A204.1 (cell line): ENCODE results near the gene SPEG.

Source experiments
- FAIRE-seq: peaks from 2 replicates; lab custom pipeline; 2012; peaks lifted over from hg19 to GRCh38; lab: Jason Lieb, UNC

The SPEG gene

DNA sequence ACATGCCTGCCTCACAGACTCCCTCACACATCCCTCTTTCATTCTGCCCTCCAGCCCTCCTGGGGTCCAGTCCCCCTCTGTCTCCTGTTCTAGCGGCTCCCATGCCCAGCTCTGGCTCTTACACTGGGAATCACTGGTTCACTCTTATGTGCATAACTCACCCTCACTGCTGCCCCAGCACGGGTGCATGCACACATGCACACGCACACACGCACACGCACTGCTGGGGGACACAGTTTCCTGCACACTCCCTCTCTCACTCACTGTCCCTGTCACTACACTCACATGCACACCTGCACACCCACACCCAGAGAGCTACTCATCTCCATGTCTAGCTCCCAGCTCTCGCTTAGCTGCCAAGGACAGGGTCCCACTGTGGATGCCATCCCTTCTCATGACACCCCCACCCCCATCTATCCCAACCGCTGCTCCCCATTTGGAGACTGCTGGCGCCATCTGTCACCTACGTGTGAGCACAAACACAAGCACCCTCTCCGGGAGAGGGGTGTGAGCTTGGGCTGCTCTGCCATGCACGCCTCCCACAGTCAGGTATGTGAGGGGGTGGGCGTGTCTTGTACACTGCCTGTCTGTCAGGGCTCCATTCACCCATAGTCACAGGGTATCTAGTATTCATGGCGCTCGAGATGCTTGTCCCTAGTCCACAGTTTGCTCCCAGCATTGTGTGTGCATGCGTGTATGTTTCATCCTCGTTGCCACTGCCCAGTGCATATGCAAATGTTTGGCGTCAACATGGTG is 81.4 kb downstream of the SPEG start:
- FAIRE-seq = no peak

DNA sequence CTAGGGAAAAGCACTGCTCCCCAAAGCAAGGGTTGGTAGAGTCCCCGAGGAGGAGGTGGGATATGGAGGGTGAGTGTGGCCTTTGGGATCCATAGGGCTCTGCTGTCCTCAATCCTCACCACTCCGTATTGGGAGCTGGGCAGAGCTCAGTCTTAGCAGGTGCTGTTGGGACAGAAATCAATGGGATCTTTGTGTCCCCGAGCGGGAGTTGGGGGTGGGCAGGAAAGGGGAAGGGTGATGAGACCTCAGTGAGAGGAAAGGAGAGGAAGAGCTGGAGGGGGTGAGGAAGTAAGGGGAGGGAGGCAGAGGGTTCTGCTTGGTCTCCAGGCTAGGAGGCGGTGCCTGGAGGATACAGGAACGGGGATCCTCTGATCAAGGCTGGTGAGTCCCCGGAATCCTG is 82.2 kb downstream of the SPEG start:
- FAIRE-seq = no peak

DNA sequence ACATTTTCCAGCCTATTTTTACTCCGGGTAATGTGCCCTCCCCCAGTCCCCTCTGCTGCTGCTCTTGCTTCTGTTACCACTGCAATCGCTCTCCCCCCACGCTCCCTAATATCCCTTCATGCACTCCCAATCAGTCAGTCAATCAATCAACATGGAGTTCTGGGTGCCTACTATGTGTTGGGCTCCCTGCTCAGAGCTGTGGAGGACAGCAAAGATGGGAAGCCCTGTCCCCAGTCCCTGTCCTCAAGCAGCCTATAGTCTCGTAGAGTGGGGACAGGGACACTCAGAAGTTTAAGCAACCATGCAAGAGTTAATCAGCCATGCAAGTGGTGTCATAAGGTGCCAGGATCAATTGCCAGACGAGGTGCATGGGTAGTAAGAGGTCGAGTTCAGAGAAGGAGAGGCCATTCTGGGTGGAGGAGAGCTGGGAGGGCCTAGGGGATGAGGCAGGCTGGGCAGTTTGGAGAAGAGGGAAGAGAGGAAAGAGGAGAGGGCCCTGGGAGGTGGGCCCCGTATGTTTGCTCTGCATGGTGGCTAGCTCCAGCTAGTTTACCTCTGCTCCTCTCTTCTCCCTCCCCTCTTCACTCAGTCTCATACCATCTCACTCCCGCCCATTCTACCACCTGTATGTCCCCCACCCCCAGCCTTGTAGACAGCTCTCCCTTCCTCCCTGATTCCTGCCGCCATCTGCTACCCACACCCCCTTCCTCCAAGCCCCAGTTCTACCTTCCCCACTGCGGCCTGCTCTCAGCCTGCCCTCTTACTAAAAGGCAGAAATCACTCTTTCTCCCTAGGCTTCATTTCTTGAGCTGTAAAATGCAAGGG is 83.5 kb downstream of the SPEG start:
- FAIRE-seq = no peak

DNA sequence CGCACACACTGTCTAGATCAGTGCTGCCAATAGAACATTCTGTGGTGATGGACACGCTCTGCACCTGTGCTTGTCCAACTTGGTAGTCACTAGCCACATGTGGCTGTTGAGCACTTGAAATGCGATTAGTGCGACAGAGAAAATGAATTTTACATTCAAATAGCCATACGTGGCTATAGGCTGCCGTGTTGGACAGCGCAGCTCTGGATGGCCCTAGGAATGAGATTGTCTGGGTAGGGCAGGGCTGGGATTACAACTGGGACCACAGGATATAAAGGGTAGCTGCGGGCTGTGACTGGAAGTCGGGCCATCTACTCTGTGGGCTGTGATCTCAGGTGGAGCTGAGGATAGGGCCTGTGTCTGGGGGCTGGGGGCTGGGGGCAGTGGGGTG is 84.9 kb downstream of the SPEG start:
- FAIRE-seq = no peak

DNA sequence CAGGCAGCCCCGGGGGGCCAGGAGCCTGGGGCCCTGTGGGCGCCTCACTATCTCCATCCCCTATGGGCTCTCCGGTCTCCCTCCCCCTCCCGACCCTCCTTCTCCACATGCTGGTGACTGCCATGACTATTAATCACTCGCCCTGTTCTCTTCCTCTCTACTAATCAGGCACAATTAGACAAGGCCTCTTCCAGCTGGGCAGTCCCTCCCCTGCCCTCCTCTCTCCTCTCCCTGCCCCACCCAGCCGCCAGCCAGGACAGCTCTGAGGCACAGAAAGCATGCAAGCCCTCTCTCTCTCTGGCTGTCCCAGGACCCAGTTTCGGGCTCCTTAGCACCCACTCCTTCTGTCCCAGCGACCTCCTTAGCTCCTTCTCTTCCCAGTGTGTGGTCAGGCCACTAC is 85.4 kb downstream of the SPEG start:
- FAIRE-seq = no peak

DNA sequence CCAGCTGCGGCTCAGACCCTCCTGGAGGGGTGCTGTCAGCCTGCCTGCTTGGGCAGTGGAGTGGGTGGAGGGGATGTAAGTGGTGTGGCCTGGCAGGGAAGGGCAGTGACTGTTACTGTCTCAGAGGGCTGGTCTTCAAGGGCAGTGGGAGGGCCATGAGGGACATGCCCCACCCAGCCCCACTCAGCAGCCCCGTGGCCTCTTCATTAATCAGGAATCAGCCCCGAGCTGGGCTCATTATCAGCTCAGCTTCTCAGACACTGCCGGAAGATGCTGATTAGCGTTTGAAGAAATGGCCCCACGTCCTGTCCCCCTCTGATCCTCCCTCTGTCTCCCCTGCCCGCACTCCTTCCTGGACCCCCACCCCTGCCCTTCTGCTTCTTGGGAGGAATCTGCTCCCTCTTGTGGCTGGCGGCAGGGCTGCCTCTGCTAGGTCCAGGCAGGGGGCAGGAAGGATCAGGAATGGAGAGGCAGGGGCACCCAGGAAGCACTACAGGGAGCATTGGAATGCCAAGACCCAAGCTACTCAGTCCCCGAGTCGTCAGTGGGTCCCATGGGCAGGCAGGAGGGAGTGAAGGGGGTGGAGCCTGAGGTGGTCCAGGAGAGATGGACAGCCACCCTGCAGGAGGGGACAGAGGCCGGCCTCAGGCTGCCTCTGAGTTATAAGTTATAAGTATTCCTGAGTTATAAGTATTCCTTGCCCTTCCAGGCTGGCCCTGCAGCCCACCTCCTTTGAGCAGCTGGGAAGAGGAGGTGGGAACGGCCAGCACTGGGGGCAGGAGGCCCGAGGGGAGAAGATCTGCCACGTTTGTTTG is 86.6 kb downstream of the SPEG start:
- FAIRE-seq = no peak

DNA sequence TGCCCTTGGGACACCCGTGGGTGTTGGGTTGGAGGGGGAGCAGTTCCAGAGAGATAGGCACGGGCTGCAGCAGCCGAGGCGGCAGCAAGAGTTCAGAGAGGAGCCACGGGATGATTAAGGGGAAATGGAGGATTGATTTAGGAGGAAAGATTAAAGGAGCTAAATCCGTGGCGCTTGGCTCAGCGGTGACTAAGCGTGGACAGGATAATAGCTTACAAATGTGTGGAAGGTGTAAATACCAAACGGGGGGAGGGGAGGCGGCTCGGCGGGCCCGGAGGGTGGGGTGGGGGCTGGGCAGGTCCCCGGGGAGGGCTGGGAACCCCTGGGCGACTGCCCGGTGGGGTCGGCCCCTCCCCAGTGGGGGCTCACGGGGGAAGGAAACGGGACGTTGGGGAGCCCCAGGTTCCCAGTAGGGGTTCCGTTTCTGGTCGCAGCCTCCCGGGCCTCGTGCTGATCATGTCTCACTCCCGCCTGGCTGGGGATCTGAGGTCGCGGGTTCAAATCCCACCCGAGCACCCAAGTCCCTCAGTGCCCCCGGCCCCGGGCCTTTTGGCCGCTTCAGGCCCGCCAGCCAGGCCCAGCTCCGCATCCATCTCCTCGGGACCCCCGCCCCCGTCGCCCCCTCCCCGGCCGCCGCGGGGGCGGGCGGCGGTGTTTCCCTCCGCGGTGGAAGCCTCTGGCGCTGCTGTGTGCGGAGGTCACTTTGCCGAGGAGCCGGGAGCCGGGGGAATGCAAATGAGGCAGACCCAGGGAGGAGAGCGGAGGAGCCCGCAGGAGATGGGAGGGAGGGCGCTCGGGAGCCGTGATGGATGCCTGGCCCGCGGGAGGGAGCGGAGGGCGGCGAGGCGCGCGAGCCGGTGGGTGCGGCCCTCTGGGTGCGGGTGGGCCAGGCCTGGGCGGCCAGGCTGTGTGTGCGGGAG is 87.7 kb downstream of the SPEG start:
- FAIRE-seq = no peak

DNA sequence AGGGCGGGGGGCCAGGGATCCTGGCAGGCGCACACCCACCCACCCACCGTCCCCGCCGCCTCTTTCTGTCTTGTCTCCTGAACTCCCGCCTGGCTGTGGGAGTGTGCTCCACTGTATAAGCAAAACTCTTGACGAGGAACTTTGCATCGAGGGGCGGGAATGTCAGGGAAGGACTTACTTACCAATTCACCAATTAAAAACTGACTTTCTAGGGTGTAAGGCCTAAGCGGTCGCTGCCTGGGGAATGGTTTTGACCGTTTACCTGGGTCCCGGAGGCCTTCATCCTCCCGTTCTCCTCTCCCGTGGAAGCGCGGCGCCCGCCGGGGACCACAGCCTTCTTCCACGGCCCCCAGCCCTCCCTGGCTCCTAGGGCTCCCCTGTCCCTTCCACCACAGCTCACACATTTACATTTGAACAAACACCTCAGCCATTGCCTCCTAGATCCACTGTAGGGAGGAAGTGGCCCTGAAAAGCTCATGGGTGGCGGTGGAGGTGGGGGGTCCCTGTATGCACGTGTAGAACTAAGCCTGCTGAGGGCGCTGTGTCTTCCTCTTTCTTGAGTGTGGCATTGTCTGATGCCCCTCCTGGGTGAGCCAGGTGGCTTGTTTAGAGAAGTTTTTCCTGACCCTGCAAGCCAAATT is 88.5 kb downstream of the SPEG start:
- no peak for FAIRE-seq

DNA sequence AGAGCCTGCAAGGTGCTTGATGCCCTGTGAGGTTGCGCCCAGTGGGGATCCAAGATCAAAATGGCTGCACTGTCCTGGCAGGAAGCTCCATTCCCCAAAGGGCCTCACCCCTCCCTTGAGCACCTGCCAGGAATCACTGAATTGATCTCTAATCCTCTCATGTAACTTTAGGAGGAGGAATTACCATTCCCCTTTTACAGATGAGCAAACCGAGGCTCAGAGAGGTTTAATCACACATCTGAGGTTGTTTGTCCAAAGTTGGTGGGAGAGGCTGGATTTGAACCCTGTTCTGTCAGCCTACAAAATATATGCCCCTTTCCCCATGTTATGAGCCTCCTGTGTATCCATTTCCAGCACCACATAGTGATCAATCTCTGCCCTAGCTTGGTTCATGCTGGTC is 90.2 kb downstream of the SPEG start:
- FAIRE-seq = no peak

DNA sequence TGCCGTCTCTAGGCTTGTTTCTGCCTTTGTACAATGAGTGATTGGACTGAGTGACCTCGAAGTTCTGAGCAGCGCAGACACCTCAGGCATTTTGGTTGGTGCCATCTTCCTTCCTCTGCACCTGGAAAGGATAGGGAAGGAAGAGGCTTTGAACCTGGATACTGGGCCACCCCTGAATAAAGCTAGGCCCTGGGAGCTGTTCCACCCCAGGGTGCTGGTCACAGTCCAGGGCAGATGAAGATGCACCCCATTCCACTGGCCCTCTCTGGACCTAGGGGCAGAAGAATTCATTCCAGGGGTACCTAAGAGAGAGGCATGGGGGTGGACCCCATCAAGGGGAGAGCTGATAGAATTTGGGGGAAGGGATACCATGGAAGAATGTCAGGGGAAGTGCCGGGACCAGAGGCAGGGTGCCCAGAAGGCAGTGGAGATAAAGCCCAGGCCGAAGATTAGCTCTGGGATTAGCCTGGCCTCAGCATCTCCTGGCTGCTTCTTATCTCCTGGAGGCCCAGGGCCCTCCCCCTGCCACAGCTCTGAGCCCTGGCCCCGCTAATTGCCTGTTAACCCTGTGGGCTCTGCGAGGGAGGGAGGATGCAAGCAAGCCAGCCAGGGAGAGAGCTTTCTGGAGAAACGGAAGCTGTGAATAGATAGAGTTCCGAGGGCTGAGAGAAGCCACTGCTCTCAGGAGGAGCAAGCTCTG is 91.0 kb downstream of the SPEG start:
- FAIRE-seq = no peak

DNA sequence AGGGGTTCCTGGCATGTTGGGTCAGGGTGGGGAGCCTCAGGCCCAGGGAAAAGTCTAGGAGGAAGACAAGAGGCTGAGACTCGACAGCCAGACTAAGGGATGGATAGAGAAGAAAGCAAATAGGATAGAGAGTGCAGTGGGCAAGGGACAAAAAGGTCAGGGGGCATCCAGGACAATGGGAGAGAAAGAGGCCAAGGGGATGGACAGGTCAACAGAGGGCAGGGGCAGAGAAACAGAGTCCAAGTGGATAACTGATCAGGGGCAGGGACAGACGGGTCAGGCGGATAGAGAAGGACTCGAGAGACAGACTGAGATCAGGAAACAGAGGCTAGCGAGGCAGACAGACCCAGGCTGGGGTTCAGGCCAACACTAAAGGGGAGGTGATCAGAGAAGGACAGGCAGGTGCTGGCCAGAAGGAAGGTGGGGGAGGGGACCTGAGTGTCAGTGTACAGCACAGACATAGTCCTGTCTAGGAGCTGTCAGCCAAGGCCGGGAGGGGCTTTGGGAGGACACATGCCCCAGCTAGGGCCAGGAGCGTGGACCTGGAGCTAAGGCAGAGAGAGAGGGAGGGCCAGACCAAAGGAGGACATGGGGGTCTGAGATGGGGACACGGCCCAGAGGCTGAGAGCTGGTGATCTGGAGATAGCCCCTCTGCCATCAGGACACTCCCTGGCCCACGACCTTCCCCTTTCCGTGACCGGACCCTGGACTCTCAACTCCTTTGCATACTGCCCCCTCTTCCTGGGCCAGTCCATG is 91.9 kb downstream of the SPEG start:
- FAIRE-seq = no peak

DNA sequence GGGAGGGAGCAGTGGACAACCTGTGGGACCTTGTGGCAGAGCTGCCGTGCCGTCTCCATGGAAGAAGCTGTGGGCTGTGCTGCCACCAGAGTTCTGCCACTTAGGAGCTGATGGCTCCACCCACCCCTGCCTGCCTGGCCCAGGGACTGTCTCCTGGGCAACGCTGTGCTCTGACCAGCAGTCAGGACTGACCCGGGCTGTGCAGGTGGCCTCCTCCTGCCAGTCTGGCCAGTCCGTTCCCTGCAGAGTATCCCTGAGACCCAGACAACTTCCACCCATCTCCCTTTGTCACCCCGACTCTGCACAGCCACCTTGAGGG is 92.4 kb downstream of the SPEG start:
- FAIRE-seq = no peak

DNA sequence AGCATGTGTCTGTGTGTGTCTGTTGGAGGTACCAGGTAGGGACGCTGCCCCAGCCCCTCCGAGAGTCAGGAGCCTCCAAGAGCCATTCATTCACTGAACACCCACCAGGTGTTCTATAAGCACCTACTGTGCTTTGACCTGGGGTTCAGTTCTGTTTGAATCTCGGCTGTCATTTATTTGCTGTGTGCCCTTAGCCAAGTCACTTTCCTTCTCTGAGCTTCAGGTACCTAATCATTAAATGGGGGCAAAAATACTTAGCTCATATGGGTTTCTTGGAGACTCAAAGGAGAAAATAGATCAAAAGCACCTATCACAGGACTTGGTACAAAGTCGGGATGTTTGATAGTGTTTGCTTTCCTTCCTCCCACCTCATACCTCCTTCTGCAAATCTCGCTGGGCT is 92.8 kb downstream of the SPEG start:
- FAIRE-seq = no peak

DNA sequence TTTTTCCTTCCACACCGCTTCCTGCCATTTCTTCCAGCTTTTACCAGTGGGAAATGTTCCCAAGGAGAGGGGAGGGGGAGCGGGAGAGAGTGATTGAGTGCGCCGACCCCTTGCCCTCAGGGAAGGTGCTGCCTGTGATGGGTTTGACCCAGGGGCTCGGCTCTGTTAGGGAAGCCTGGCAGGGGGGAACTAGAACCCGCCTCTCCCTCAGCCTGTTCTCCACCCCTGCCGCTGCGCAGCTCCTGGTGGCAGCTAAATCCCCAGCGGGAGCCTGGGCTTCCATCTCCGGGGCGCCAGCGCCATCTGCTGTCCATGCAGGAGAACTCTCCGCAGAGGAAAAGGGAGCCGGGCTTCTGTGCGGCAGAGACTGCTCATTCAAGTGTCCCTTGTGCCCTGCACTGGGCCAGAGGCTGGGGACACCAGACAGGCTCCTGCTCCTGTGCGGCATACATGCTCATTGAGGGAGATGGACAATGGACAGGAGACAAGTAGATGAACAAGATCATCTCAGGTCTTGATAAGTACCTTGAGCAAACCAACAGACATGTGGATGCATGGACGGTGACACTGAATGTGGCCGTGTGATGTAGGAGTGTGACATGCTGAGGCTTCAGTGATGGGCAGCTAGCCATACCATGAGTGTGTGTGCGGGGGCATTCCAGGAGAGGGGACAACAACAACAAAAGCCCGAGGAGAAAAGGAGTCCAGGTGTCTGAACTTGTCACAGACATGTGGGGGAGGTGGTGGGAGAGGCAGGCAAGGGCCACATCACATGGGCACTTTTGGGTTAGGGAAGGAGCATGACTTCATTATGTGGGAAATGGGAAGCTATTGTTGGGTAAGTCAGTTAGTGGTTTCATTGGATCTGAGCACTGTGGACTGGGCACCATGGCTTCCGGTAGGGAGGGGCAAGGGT is 95.7 kb downstream of the SPEG start:
- FAIRE-seq = no peak

DNA sequence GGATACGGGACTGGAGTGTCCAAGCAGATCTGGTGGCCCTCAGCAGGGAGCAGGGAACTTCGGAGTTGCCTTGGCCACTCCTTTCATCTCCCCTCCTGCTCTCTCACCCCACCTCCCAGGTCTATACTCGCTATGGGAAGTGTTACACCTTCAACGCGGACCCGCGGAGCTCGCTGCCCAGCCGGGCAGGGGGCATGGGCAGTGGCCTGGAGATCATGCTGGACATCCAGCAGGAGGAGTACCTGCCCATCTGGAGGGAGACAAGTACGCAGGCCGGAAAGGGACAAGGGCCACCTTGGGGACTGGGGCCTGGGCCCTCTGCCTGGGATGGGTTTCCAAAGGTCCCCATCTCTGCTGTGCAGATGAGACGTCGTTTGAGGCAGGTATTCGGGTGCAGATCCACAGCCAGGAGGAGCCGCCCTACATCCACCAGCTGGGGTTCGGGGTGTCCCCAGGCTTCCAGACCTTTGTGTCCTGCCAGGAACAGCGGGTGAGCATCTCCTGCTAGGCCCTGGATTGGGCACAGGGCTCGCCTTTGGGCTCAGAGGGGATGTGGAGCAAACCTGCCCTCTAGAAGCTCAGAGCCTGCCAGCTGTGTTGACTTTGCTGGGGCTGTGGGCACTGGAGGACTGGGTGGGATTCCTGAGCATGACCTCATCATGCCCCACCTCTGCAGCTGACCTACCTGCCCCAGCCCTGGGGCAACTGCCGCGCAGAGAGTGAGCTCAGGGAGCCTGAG is 97.2 kb downstream of the SPEG start:
- FAIRE-seq = no peak

DNA sequence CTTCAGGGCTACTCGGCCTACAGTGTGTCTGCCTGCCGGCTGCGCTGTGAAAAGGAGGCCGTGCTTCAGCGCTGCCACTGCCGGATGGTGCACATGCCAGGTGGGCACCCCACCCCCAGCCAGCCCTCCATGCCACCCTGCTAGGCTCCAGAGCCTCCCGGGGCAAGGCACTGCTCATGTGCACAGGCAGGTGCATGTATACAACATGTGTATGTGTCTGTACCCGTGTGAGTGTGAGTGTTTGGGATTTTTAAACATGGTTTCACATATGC is 97.7 kb downstream of the SPEG start:
- no peak for FAIRE-seq

DNA sequence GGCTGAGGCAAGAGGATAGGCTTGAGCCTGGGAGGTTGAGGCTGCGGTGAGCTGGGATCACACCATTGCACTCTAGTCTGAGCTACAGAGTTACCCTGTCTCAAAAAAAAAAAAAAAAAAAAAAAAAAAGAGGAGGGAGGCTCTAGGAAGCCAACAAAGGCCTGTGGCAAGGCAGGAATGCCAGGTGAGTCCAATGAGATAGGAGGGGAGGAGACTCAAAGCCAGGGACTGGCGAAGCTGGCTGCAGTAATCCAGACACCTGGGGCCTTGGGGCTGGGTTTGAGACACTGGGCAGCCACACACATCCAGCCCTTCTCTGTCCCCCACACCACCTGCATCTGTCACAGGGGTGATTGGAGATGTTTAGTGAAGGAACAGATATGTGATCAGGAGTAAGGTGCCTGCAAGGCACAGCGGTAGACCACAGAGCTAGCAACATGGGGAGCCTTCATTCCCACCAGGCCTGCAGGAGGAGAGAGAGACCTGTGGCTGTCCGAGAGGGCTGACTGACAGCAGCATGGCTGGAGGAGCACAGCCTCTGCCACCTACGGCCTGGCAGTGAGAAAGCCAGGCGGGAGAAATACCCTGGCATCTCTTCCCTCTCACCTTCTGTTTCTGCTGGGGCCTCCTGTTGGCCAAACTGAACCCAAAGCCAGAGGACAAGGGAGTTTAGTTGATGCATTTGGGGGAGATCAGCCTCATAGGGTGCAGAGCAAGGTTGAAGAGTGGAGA is 99.5 kb downstream of the SPEG start:
- FAIRE-seq = no peak

DNA sequence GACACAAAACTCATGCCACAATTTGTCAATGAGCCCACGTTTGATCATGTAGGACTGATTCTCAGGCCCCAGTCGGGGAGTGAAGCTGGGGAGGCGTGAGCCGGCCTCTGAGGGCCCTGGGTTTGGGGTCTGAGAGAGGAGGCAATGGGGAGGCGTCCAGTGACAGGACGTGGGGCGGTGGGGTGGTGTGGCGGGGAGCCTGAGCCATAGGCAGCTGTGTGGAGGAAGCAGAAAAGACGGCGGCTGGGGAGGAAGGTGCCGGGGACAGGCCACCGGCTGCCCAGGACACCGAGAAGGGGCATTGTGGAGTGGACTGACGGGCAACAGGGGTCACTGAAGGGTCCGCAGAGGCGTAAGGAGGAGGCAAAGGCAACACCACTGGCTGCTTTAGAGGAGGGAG is 101.8 kb downstream of the SPEG start:
- FAIRE-seq = no peak
